Tibial artery (tissue), 4 donors: ENCODE measurements around the gene GLIPR1L2.
"Not testable (repeated sequence)": the region's sequence is repeated elsewhere in the genome, so short reads cannot be mapped to it uniquely, and the experiment has no call there.

ENCODE experiments used
- DNase-seq, 2 donors: peaks; one replicate each; pipeline ENCODE4 v3.0.0-alpha.2; 2019
- H3K27ac ChIP-seq, 2 donors: fragments of 200-600 bp; sonication (generic) in 1 of 2; 1 replicate in 1 of 2; 2 replicates in 1 of 2; pipeline ENCODE4 v1.5.1; 2018 to 2019; ENCODE audit warnings: mild to moderate bottlenecking in 1 of 2
- H3K27me3 ChIP-seq, 2 donors: fragments of 200-600 bp; sonication (generic) in 1 of 2; one replicate each; pipeline versions ENCODE4 v1.5.1 to v1.6.0; 2016 to 2019
- H3K36me3 ChIP-seq, 3 donors: fragments of 200-600 bp; sonication (generic) in 2 of 3; one replicate each; pipeline ENCODE4 v1.5.1; 2016 to 2019; ENCODE audit warnings: mild to moderate bottlenecking in 2 of 3
- H3K4me1 ChIP-seq, 4 donors: fragments of 200-600 bp; sonication (generic) in 2 of 4; 1 replicate in 3 of 4; 2 replicates in 1 of 4; pipeline ENCODE4 v1.5.1; 2016 to 2019
- H3K4me3 ChIP-seq, 2 donors: fragments of 200-600 bp; sonication (generic) in 1 of 2; 1 replicate in 1 of 2; 2 replicates in 1 of 2; pipeline ENCODE4 v1.5.1; 2018 to 2019; ENCODE audit warnings: mild to moderate bottlenecking in 2 of 2
- H3K9me3 ChIP-seq, 3 donors: fragments of 200-600 bp; sonication (generic) in 1 of 3; one replicate each; pipeline ENCODE4 v1.5.1; 2016 to 2019
- CTCF ChIP-seq, 2 experiments: fragments of 200-600 bp in 1 of 2; fragments of 450-650 bp in 1 of 2; IDR thresholded peaks; one replicate each; pipeline ENCODE4 v1.5.1; 2017 to 2019; ENCODE audit warnings: antibody characterized with exemption in 2 of 2, mild to moderate bottlenecking in 1 of 2, moderate library complexity in 1 of 2
- intact Hi-C: fragments of 100-400 bp; cut with DNase I; formaldehyde crosslinking; loops from one replicate; pipeline ENCODE4 v1.15.0; 2023; ENCODE audit warnings: low total_unique reads

The GLIPR1L2 gene

DNA sequence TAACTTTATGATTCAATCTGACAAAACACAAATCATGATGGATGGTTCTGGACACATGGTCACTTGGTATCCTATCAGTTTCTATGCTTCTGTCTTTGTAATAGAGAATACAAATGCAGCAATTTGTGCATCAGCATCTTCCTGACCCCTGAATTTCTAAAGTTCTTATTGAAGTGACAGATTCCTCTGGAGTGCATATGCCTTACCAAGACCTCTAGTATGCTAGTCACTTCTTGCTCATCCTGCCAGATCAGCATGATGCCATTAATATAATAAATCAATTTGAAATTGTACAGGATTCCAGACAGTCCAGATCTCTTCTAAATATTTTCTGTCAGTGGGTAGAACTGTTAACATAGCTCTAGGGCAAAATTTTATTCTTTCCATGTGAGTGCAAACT lies 49.0 kb downstream of the GLIPR1L2 start:
- Histone ChIP-seq H3K9me3 (peaks cover 0 to 10% (median 5%) of the 10 kb centered on the region in 3 donors), H3K4me1 (no peaks in the 10 kb centered on the region), H3K27me3 (no peaks in the 10 kb centered on the region), H3K27ac (no peak overlapping the region), H3K36me3 (no peaks in the 10 kb centered on the region), H3K4me3 (no peak overlapping the region)
- intact Hi-C loops = no loop called here
- TF ChIP-seq CTCF (IDR thresholded peaks at IDR 0.05) = no peak
- DNase-seq = no peak

GRCh38 chr12:75441687-75442449 lies 51.0 kb downstream of the GLIPR1L2 start:
- H3K9me3 ChIP-seq, H3K36me3 ChIP-seq, intact Hi-C loops, H3K4me3 ChIP-seq, H3K27ac ChIP-seq, H3K4me1 ChIP-seq, H3K27me3 ChIP-seq, DNase-seq: not testable (repeated sequence)

GRCh38 chr12:75442454-75442853 lies 51.6 kb downstream of the GLIPR1L2 start:
- intact Hi-C loops, H3K27me3 ChIP-seq, H3K4me1 ChIP-seq, H3K4me3 ChIP-seq, H3K27ac ChIP-seq, H3K9me3 ChIP-seq, H3K36me3 ChIP-seq, DNase-seq: not testable (repeated sequence)

DNA sequence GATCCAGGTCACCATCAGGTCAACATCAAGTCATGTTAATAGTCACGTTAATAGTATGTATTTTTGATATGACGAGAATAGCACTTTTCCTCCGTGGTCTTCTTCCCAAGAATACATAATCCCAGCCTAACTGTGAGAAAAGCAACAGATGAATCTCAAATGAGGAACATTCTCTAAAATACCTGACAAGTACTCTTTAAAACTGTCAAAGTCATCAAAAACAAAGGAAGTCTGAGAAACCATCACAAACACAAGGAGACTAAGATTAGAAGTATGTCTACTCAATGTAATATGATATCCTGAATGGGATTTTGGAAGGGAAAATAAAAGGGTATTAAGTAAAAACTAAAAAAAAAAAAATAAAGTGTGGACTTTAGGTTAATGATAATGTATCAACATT lies 52.8 kb downstream of the GLIPR1L2 start:
- no peaks in the 10 kb centered on the region for H3K9me3 ChIP-seq
- H3K4me3 ChIP-seq = no peak overlapping the region
- no peak overlapping the region for H3K27ac ChIP-seq
- no peak for DNase-seq
- intact Hi-C loops = no loop called here
- no peaks in the 10 kb centered on the region for H3K27me3 ChIP-seq
- H3K36me3 ChIP-seq = no peaks in the 10 kb centered on the region
- no peaks in the 10 kb centered on the region for H3K4me1 ChIP-seq
- TF ChIP-seq CTCF (IDR thresholded peaks at IDR 0.05) = no peak

DNA sequence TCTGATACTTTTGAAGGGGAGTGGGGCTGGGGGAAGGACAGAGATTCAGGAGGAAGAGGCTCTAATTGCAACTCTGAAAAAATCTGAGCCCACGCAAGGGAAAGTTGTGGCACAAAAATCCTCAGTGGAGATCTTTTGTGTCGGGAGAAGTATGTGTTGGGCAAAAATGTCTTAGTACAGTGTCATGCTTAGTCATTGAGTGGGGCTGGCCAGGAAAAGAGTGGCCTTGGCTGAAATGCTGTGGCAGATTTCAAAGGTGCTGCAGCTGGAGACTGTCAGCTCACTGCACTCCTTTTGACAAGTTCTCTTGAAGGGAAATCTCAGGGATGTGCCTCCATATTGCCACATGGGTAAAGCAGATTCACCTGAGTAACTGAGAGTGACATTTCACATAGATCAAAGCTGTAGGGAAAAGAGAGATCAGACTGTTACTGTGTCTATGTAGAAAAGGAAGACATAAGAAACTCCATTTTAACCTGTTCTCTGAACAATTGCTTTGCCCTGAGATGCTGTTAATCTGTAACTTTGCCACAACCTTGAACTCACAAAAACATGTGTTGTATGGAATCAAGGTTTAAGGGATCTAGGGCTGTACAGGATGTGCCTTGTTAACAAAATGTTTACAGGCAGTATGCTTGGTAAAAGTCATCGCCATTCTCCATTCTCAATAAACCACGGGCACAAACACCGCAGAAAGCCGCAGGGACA lies 53.7 kb downstream of the GLIPR1L2 start:
- H3K36me3 ChIP-seq = no peaks in the 10 kb centered on the region
- no peak for DNase-seq
- intact Hi-C loops = no loop called here
- H3K9me3 ChIP-seq = no peaks in the 10 kb centered on the region
- H3K4me1 ChIP-seq = no peaks in the 10 kb centered on the region
- H3K27ac ChIP-seq = no peak overlapping the region
- no peaks in the 10 kb centered on the region for H3K27me3 ChIP-seq
- TF ChIP-seq CTCF (IDR thresholded peaks at IDR 0.05) = no peak
- H3K4me3 ChIP-seq = no peak overlapping the region

DNA sequence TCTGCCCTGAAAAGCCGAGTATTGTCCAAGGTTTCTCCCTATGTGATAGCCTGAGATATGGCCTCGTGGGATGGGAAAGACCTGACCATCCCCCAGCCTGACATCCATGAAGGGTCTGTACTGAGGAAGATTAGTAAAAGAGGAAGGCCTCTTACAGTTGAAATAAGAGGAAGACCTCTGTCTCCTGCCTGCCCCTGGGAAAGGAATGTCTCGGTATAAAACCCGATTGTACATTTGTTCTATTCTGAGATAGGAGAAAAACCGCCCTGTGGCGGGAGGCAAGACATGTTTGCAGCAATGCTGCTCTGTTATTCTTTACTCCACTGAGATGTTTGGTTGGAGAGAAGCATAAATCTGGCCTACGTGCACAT lies 54.2 kb downstream of the GLIPR1L2 start:
- intact Hi-C loops, H3K27me3 ChIP-seq, H3K36me3 ChIP-seq, H3K4me3 ChIP-seq, H3K9me3 ChIP-seq, H3K4me1 ChIP-seq, H3K27ac ChIP-seq, DNase-seq: not testable (repeated sequence)

DNA sequence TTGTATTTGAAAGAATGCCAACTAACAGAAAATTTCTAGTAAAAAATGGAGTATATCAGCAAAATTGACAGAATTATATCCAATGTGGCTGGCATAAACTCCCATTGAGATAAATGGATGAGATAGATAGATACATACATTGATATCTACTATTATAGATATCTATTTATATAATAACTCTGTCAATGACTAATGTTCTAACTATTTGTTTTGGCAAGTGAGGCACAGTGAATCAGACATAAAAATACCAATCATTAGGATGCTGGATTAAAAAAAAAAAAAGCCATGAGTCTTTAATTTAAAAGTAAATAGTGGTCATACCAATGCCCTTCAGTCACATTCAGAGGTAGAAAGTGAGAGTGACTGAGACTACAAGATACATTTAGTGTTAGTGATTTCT lies 56.0 kb downstream of the GLIPR1L2 start:
- Histone ChIP-seq H3K27ac (no peak overlapping the region), H3K27me3 (no peaks in the 10 kb centered on the region), H3K9me3 (no peaks in the 10 kb centered on the region), H3K4me1 (no peaks in the 10 kb centered on the region), H3K4me3 (no peak overlapping the region), H3K36me3 (no peaks in the 10 kb centered on the region)
- intact Hi-C loops = no loop called here
- DNase-seq = no peak
- no peak for TF ChIP-seq CTCF (IDR thresholded peaks at IDR 0.05)
